ENCODE data around the gene TMEM273. TPM values are rescaled to one million over a fixed set of nuclear protein-coding genes. Genes with fewer than 3 reads are reported as not detected.

Gene TMEM273
- total RNA-seq, 1 donor from 2014 or later: 6.8 TPM

DNA sequence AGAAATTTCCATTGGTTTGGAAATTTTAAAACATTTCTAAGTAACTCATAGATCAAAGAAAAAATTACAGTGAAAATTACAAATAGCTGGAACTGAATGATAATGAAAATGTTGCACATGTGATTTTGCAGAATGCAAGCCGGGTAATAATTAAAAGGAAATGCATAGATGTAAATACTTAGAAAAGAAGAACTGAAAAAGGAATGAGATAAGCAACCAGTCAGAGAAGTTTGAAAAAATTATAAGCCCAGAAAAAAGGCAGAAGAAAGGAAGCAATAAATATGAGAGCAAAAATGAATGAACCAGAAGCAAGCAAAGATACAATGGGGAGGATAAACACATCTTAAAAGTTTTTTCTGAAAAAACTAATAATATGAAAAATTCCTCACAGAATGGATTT lies 3.2 kb upstream of the TMEM273 start:
- Histone ChIP-seq H3K9me3 (ENCODE audit: control insufficient read depth in 3 of 3, low read length in 3 of 3) (no peaks in the 10 kb centered on the region), H3K9ac (ENCODE audit: low read depth in 1 of 3, low read length in 3 of 3) (no peak overlapping the region), H3K4me3 (ENCODE audit: low read length in 3 of 3) (no peak overlapping the region), H3K4me1 (ENCODE audit: control insufficient read depth in 3 of 3, insufficient read depth in 3 of 3, low read length in 3 of 3) (peaks cover 13 to 21% (median 20%) of the 10 kb centered on the region in 3 donors), H3K27me3 (ENCODE audit: control insufficient read depth in 3 of 3, insufficient read depth in 3 of 3, low read length in 3 of 3) (no peaks in the 10 kb centered on the region), H3K27ac (ENCODE audit: low read depth, low read length) (no peak overlapping the region), H3K36me3 (ENCODE audit: control insufficient read depth in 3 of 3, insufficient read depth in 3 of 3, low read length in 3 of 3) (no peaks in the 10 kb centered on the region)

DNA sequence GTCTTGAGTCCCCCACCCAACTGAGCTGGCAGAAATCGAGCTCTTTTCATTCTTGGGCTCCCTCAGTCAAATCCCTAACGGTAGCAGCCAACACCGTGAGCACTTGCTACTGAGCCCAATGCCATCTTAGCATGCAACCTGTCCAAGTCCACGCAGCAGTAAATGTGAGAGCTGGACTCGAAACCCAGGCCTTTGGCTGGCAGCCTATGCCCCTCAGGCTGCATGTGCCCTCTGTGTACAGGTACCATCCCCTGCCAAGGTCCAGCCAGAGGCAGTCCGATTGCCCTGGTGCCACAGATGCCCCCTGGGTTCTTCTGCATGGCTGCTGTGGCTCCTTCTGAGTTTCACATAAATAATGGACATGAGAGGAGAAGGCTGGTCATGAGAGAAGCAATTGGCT lies 1.2 kb upstream of the TMEM273 start:
- H3K9ac ChIP-seq (ENCODE audit: low read depth in 1 of 3, low read length in 3 of 3): no peak overlapping the region
- H3K27me3 ChIP-seq (ENCODE audit: control insufficient read depth in 3 of 3, insufficient read depth in 3 of 3, low read length in 3 of 3): no peaks in the 10 kb centered on the region
- H3K9me3 ChIP-seq (ENCODE audit: control insufficient read depth in 3 of 3, low read length in 3 of 3): no peaks in the 10 kb centered on the region
- H3K4me3 ChIP-seq (ENCODE audit: low read length in 3 of 3): no peak overlapping the region
- H3K36me3 ChIP-seq (ENCODE audit: control insufficient read depth in 3 of 3, insufficient read depth in 3 of 3, low read length in 3 of 3): no peaks in the 10 kb centered on the region
- peaks cover 16 to 21% (median 20%) of the 10 kb centered on the region in 3 donors for H3K4me1 ChIP-seq (ENCODE audit: control insufficient read depth in 3 of 3, insufficient read depth in 3 of 3, low read length in 3 of 3)
- peak overlapping the region; percentile 51 for H3K27ac ChIP-seq (ENCODE audit: low read depth, low read length)

DNA sequence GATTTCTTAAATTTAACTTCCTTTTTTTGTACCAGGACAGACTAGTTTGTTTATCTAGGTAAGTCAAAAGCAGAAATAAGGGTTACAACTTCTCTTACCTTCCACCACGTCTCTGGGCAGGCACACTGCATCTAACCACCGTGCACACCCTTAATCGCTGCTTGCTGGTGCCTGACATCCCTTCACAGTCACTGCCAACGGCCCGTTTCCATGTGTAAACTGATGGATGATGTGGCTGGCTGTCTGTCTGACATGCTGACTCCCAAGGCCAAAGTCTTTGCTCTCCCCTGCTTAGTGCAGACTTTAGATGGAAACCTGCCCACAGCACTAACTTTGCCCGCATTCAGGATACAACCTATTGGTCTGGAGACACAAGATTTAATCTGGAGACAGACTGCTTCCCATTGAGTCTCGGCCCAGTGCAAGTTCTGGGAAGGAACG lies 1.1 kb downstream of the TMEM273 start:
- Histone ChIP-seq H3K4me1 (ENCODE audit: control insufficient read depth in 3 of 3, insufficient read depth in 3 of 3, low read length in 3 of 3) (peaks cover 16 to 21% (median 20%) of the 10 kb centered on the region in 3 donors), H3K27me3 (ENCODE audit: control insufficient read depth in 3 of 3, insufficient read depth in 3 of 3, low read length in 3 of 3) (no peaks in the 10 kb centered on the region), H3K9ac (ENCODE audit: low read depth in 1 of 3, low read length in 3 of 3) (no peak overlapping the region), H3K36me3 (ENCODE audit: control insufficient read depth in 3 of 3, insufficient read depth in 3 of 3, low read length in 3 of 3) (no peaks in the 10 kb centered on the region), H3K4me3 (ENCODE audit: low read length in 3 of 3) (peak overlapping the region; percentile 28 to 49 (median 29)), H3K27ac (ENCODE audit: low read depth, low read length) (peak overlapping the region; percentile 51), H3K9me3 (ENCODE audit: control insufficient read depth in 3 of 3, low read length in 3 of 3) (no peaks in the 10 kb centered on the region)

- H3K27me3 ChIP-seq (ENCODE audit: control insufficient read depth in 3 of 3, insufficient read depth in 3 of 3, low read length in 3 of 3): no peaks in the 10 kb centered on the region
- no peaks in the 10 kb centered on the region for H3K36me3 ChIP-seq (ENCODE audit: control insufficient read depth in 3 of 3, insufficient read depth in 3 of 3, low read length in 3 of 3)
- no peaks in the 10 kb centered on the region for H3K9me3 ChIP-seq (ENCODE audit: control insufficient read depth in 3 of 3, low read length in 3 of 3)
- peak overlapping the region; percentile 51 for H3K27ac ChIP-seq (ENCODE audit: low read depth, low read length)
- no peak overlapping the region for H3K4me3 ChIP-seq (ENCODE audit: low read length in 3 of 3)
- peaks cover 16 to 21% (median 20%) of the 10 kb centered on the region in 3 donors for H3K4me1 ChIP-seq (ENCODE audit: control insufficient read depth in 3 of 3, insufficient read depth in 3 of 3, low read length in 3 of 3)
- H3K9ac ChIP-seq (ENCODE audit: low read depth in 1 of 3, low read length in 3 of 3): no peak overlapping the region
These were observed 1.6 kb downstream of the TMEM273 start for GRCh38 chr10:49186613-49187012.

- Histone ChIP-seq H3K4me1 (ENCODE audit: control insufficient read depth in 3 of 3, insufficient read depth in 3 of 3, low read length in 3 of 3) (peaks cover 18 to 19% (median 18%) of the 10 kb centered on the region in 3 donors), H3K4me3 (ENCODE audit: low read length in 3 of 3) (no peak overlapping the region), H3K9me3 (ENCODE audit: control insufficient read depth in 3 of 3, low read length in 3 of 3) (no peaks in the 10 kb centered on the region), H3K9ac (ENCODE audit: low read depth in 1 of 3, low read length in 3 of 3) (no peak overlapping the region), H3K36me3 (ENCODE audit: control insufficient read depth in 3 of 3, insufficient read depth in 3 of 3, low read length in 3 of 3) (no peaks in the 10 kb centered on the region), H3K27me3 (ENCODE audit: control insufficient read depth in 3 of 3, insufficient read depth in 3 of 3, low read length in 3 of 3) (no peaks in the 10 kb centered on the region), H3K27ac (ENCODE audit: low read depth, low read length) (no peak overlapping the region)
These were observed 3.0 kb downstream of the TMEM273 start for GRCh38 chr10:49185213-49185612.

DNA sequence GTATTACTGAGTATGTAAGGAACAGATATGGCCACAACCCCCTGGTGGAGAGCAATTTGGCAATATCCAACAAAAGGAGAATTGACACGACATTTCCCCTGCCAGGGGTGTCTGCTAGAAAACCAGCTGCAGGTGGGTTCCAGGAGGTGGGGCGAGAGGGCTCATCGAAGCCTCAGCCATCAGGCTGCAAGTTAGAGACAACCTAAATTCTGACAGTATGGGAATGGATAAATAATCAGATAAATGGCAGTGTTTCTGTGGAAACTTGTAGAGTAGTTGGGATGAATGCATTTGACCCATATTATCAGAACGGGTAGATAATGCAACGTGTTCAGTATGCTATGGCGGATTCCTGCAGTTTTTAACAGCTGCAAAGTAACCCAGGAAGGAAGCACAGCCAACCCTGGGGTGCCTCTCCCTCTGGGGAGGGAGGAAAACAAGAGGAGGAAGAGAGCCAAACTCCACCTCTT lies 3.5 kb downstream of the TMEM273 start:
- Histone ChIP-seq H3K4me3 (ENCODE audit: low read length in 3 of 3) (peak overlapping the region in 1 of 3 donors; percentile 48), H3K27ac (ENCODE audit: low read depth, low read length) (no peak overlapping the region), H3K9ac (ENCODE audit: low read depth in 1 of 3, low read length in 3 of 3) (no peak overlapping the region), H3K36me3 (ENCODE audit: control insufficient read depth in 3 of 3, insufficient read depth in 3 of 3, low read length in 3 of 3) (no peaks in the 10 kb centered on the region), H3K4me1 (ENCODE audit: control insufficient read depth in 3 of 3, insufficient read depth in 3 of 3, low read length in 3 of 3) (peaks cover 16 to 18% (median 17%) of the 10 kb centered on the region in 3 donors), H3K27me3 (ENCODE audit: control insufficient read depth in 3 of 3, insufficient read depth in 3 of 3, low read length in 3 of 3) (no peaks in the 10 kb centered on the region), H3K9me3 (ENCODE audit: control insufficient read depth in 3 of 3, low read length in 3 of 3) (no peaks in the 10 kb centered on the region)

DNA sequence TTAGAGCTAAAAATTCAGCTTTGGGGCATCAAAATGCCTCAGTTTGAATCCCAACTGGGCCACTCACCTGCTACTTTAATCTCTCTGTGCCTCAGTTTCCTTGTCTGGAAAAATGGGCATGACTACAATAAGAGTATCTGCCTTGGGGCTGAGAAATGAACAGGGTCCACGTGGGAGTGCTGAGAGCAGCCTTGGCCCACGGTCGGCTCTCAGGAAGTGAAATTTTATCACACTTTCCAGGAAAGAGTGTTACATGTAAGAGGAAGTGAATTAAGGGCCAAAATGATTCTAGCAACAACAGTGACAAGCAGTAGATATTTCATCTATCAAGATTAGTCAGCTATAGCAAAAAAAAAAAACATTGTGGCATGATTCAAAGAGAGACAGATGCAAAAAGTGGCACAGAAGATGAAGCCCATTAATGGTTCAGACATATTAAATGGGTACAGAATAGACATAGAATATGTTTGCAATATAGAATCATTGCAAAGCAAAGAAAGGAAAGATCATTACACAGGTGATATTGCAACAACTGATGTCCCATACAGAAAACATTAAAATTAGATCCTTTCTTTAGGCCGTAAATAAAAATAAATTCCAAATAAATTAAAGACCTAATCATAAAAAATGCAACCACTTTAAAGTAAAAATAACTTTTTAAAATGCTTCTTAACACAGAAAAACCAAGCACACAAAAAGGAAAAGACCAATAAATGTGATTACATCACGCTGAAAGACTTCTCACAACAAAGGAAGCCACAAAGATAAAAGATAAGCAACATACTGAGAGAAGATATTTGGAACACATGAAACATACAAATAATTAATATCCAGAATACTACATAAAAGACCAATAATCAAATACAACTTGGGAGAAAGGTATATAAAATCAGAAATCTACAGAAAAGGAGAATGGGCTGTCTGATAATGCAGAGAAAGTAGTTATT lies 4.3 kb downstream of the TMEM273 start:
- H3K27me3 ChIP-seq (ENCODE audit: control insufficient read depth in 3 of 3, insufficient read depth in 3 of 3, low read length in 3 of 3): no peaks in the 10 kb centered on the region
- H3K36me3 ChIP-seq (ENCODE audit: control insufficient read depth in 3 of 3, insufficient read depth in 3 of 3, low read length in 3 of 3): no peaks in the 10 kb centered on the region
- peaks cover 9 to 16% (median 10%) of the 10 kb centered on the region in 3 donors for H3K4me1 ChIP-seq (ENCODE audit: control insufficient read depth in 3 of 3, insufficient read depth in 3 of 3, low read length in 3 of 3)
- H3K27ac ChIP-seq (ENCODE audit: low read depth, low read length): no peak overlapping the region
- no peak overlapping the region for H3K9ac ChIP-seq (ENCODE audit: low read depth in 1 of 3, low read length in 3 of 3)
- no peak overlapping the region for H3K4me3 ChIP-seq (ENCODE audit: low read length in 3 of 3)
- H3K9me3 ChIP-seq (ENCODE audit: control insufficient read depth in 3 of 3, low read length in 3 of 3): no peaks in the 10 kb centered on the region

DNA sequence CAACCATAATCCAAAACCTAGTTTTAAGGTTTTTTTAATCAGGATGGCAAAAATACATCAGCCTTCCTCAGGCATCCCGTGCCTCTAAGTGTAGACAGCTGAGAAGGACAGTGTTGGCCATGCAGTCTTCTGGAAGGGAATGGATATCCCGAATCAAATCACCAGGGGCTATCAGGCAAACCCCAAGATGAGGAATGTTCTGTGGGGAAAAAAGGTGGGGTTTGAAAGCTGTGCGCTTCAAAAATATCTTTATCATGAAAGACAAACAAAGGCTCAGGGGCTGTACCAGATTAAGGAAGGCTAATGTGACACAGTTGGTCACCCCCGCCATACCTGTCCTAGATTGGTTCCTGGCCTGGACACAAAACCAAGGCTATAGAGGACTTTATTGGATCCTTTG lies 5.4 kb downstream of the TMEM273 start:
- no peaks in the 10 kb centered on the region for H3K27me3 ChIP-seq (ENCODE audit: control insufficient read depth in 3 of 3, insufficient read depth in 3 of 3, low read length in 3 of 3)
- no peak overlapping the region for H3K4me3 ChIP-seq (ENCODE audit: low read length in 3 of 3)
- no peak overlapping the region for H3K27ac ChIP-seq (ENCODE audit: low read depth, low read length)
- H3K4me1 ChIP-seq (ENCODE audit: control insufficient read depth in 3 of 3, insufficient read depth in 3 of 3, low read length in 3 of 3): peaks cover 6 to 12% (median 6%) of the 10 kb centered on the region in 3 donors
- H3K9ac ChIP-seq (ENCODE audit: low read depth in 1 of 3, low read length in 3 of 3): no peak overlapping the region
- H3K9me3 ChIP-seq (ENCODE audit: control insufficient read depth in 3 of 3, low read length in 3 of 3): no peaks in the 10 kb centered on the region
- H3K36me3 ChIP-seq (ENCODE audit: control insufficient read depth in 3 of 3, insufficient read depth in 3 of 3, low read length in 3 of 3): no peaks in the 10 kb centered on the region

DNA sequence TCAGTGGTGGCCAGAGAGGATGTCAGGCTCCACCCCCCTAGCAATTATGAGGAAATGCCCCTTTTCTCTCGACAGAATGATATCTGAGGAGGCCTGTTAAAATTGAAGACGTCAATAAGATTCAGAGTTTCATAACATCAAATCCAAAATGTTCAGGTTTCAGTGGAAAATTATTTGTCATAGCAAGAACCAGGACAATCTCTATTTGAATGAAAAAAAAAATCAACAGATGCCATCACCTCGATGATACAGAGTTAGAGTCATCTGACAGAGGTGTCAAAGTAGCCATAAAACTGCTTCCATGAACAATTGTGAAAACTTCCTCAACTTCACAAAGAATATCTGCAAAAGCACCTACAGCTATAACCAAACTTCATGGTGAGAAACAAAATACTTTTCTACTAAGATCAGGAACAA lies 7.7 kb downstream of the TMEM273 start:
- Histone ChIP-seq H3K4me3 (ENCODE audit: low read length in 3 of 3) (no peak overlapping the region), H3K36me3 (ENCODE audit: control insufficient read depth in 3 of 3, insufficient read depth in 3 of 3, low read length in 3 of 3) (no peaks in the 10 kb centered on the region), H3K9ac (ENCODE audit: low read depth in 1 of 3, low read length in 3 of 3) (no peak overlapping the region), H3K9me3 (ENCODE audit: control insufficient read depth in 3 of 3, low read length in 3 of 3) (no peaks in the 10 kb centered on the region), H3K4me1 (ENCODE audit: control insufficient read depth in 3 of 3, insufficient read depth in 3 of 3, low read length in 3 of 3) (peaks cover 19 to 29% (median 22%) of the 10 kb centered on the region in 3 donors), H3K27me3 (ENCODE audit: control insufficient read depth in 3 of 3, insufficient read depth in 3 of 3, low read length in 3 of 3) (no peaks in the 10 kb centered on the region), H3K27ac (ENCODE audit: low read depth, low read length) (no peak overlapping the region)
